GM12872 (cell line): ENCODE results near the gene LGR4.

Source experiments
- TF ChIP-seq, protein P1 (sequence below): IDR thresholded peaks from 3 replicates; pipeline ENCODE4 v1.5.1; 2011; ENCODE audit warnings: low read depth, mild to moderate bottlenecking, low read length, moderate library complexity; ENCODE audit not compliant: insufficient read depth

Gene LGR4

GRCh38 chr11:27470166-27470565 lies 2.4 kb downstream of the LGR4 start:
- TF ChIP-seq, protein P1, sequence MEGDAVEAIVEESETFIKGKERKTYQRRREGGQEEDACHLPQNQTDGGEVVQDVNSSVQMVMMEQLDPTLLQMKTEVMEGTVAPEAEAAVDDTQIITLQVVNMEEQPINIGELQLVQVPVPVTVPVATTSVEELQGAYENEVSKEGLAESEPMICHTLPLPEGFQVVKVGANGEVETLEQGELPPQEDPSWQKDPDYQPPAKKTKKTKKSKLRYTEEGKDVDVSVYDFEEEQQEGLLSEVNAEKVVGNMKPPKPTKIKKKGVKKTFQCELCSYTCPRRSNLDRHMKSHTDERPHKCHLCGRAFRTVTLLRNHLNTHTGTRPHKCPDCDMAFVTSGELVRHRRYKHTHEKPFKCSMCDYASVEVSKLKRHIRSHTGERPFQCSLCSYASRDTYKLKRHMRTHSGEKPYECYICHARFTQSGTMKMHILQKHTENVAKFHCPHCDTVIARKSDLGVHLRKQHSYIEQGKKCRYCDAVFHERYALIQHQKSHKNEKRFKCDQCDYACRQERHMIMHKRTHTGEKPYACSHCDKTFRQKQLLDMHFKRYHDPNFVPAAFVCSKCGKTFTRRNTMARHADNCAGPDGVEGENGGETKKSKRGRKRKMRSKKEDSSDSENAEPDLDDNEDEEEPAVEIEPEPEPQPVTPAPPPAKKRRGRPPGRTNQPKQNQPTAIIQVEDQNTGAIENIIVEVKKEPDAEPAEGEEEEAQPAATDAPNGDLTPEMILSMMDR, result no peak

DNA sequence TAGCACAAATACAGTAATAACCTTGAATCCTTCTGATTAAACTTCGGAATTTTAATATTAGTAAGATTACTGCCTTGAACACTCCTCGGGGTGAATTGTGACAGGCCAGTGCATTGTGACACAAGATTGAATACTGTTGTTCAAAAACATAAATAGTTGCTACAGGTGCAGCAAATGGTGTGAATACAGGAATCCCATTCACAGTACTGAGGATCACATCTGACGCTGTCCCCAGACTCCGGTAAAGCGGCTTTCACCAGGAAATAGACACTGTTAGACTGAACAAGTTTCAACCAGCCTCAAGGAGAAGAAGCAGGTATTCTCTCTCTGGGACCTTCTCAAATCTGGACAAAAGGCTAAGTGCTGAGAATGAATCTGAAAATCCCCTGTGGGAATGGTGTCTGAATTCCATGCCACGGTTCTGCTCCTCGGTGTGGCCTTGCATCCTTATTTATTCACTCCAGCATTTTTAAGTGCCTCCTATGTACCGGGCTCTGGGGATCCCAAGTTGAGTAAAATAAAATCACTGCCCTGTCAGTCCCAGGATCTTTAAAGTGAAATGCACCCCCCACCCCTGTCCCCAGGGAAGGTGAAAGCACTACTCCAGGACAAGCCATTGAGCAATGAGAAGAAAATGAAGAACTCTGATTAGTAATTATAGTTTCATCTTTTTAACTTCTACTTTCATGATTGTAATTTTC lies 3.4 kb downstream of the LGR4 start:
- TF ChIP-seq, protein P1, result no peak

DNA sequence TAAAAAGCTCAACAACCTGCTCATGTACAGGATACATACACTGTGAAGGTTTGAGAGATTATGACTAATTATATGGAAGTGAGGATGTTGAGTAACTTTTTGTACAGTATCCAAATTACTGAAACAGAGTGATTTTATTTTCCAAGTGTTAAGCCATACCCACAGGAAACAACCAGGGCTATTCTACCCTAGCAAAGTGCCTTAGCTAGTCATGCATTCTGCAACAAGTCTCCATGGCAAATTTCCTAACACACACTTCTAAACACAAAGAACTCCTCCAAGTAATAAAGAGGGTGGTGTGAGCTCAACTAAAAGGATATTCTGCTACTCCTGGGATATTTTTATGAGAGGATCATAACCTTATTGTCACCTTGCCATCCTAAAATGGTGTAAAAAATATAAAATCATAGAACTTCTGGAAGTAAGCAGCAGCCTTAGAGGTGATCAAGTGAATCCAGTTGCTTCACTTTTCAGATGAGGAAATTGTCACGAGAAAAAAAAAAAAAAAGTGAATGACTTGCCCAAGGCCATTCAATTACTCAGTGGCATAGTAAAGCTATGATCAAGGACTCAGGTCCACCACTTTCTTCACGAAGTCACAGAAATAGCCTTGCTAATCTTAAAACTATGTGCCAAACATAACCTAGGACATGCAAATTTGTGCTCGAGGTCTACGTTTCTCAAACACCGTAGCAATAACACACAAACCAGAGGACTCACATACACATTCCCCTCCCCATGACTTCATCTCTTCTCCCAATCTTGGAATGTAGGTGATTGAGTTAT lies 4.2 kb downstream of the LGR4 start:
- TF ChIP-seq, protein P1, result no peak

DNA sequence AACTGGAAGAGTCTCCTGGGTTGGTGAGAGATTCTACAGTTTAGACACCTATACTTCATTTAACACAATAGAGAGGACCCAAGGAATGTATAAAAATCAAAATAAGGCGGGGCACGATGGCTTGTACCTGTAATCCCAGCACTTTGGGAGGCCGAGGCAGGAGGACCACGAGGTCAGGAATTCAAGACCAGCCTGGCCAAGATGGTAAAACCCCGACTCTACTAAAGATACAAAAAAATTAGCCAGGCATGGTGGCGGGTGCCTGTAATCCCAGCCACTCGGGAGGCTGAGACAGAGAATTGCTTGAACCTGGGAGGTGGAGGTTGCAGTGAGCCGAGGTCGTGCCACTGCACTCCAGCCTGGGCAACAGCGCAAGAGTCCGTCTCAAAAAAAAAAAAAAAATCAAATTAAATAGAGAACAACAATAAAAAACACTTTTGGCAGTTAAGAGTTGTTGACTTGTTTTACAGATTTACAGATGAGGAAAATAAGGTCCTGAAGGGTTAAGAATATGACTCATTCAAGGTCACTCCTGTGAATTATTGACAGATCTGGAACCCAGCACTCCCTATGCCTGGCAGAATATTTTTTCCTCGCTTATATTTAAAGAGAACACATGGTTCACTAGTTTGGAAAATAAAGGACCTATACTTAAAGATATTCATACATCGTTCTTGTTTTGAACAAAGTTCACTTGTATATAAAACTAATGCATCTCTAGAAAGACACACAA lies 5.2 kb downstream of the LGR4 start:
- TF ChIP-seq, protein P1, result no peak

DNA sequence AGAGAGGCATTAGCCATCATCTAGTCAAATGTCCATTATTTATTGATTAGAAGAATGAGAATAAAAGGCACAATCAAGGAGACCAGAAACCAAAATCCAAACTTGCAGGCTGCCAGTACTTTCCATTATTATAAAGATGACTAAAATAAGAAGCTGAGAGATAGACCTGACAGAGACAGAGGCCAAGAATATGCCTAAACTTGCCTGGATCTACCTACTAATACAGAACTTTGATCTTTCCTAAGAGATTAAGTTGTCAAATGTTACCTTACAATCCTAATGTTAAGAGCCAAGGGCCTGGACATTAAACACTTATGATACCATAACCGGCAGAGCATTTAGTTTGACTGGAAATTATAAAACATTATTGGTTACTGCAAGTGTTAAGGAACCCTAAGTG lies 6.2 kb downstream of the LGR4 start:
- TF ChIP-seq, protein P1, result no peak

DNA sequence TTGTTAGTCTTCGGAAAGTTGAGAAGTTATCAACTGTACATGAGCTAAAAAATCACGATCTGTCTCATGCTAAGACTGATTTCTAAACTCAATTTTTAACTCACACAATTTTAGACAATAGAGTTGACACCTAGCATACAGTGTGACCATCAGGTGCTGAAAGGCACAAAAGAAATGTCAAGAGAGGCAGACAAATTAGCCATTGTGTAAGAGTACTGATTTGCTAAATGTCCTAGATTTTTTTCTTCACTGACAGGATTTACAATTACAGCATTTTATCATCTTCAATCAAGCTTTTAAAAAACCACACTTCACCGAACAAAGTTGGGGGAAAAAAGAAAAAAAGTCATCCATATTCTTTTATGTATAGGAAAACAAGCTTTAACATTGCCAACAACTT lies 7.0 kb downstream of the LGR4 start:
- TF ChIP-seq, protein P1, result no peak

- TF ChIP-seq, protein P1, result no peak
These were observed 7.7 kb downstream of the LGR4 start for GRCh38 chr11:27464909-27465308.
